GM21717 (cell line): ENCODE results near the gene CD74.

Experiments
- ATAC-seq: cut with Tn5 transposase; IDR thresholded peaks from one replicate; pipeline ENCODE4 v1.9.1; 2021; ENCODE audit warnings: mild to moderate bottlenecking, moderate library complexity; ENCODE audit not compliant: unreplicated experiment

Gene CD74

DNA sequence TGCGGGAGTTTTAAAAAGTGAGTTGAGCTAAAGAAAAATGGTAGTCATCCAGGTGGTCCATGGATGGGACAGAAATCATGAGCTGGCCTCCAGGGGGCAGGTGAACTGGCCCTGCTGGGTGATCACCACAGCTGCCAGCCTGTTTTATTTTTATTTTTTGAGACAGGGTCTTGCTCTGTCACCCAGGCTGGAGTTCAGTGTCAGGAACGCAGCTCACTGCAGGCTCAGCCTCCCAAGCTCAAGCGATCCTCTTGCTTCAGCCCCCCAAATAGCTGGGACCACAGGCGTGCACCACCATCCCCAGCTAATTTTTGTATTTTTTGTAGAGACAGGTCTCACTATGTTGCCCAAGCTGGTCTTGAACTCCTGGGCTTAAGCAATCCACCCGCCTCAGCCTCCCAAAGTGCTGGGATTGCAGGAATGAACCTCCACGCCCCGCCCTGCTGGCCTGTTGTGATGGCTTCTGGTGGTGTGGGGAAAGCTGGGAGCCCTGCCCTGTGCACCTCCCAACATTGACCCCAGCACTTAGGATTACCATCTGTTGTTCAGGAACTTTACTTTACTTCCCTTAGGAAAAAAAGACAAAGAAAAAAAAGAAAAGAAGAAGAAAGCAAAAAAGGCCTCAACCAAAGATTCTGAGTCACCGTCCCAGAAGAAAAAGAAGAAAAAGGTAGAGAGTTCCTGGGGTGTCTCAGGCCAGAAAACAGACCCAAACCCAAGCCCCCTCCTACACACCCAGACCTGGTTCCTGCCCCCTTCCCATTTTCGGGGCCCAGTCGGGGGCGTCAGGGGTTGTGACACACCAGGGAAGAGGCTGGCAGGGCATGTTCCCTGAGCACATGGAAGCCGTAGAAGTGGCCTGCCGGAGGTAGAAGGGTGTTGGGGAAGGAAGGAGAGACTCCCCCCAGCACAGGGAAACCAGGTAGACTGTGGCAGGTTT is 14.7 kb downstream of the CD74 start:
- ATAC-seq, result no peak

DNA sequence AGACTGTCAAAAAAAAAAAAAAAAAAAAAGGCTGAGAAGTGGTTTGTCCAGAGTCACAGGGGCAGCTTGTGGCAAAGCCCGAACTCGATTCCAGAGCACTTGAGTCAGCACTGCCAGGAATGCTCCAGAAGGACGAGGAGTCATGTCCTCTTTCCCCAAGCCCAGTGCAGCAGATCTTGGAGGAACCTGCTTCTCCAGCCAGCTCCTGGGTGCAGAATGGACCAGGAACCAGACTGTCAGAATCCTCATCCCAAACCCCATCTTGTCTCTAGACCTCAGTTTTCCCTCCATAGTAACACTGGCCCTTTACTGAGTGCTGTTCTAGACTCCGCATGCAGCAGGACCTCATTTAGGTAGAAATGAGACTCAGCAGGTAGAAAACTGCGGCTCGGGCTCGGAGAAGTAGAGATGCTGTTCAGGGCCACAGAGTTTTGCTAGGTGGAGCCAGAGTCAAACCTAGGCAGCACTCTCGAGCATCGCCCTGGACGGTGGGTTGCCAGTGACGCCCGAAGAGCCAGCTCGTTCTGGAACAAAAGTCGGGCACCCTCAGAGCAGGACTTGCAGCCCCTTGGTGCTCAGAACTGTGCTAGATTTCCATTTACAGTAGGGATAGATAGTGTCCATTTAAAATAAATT is 15.4 kb downstream of the CD74 start:
- ATAC-seq, result no peak

DNA sequence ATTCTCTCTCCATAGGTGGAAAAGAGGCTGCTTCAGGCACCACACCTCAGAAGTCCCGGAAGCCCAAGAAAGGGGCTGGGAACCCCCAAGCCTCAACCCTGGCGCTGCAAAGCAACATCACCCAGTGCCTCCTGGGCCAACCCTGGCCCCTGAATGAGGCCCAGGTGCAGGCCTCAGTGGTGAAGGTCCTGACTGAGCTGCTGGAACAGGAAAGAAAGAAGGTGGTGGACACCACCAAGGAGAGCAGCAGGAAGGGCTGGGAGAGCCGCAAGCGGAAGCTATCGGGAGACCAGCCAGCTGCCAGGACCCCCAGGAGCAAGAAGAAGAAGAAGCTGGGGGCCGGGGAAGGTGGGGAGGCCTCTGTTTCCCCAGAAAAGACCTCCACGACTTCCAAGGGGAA is 16.4 kb downstream of the CD74 start:
- ATAC-seq, result no peak

DNA sequence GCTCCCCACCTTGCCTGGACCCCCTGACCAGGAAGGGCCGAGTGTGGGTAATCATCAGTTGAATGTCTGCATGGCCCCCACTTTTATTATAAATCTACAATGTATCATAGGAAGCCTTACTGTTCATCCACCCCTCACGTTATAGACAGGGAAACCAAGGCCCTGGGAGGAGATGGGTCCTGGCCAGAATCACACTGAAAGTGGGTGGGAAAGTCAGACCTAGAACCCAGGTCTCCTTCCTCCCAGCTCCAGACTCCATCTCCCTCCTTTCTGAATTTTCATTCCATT is 17.1 kb downstream of the CD74 start:
- ATAC-seq, result no peak

DNA sequence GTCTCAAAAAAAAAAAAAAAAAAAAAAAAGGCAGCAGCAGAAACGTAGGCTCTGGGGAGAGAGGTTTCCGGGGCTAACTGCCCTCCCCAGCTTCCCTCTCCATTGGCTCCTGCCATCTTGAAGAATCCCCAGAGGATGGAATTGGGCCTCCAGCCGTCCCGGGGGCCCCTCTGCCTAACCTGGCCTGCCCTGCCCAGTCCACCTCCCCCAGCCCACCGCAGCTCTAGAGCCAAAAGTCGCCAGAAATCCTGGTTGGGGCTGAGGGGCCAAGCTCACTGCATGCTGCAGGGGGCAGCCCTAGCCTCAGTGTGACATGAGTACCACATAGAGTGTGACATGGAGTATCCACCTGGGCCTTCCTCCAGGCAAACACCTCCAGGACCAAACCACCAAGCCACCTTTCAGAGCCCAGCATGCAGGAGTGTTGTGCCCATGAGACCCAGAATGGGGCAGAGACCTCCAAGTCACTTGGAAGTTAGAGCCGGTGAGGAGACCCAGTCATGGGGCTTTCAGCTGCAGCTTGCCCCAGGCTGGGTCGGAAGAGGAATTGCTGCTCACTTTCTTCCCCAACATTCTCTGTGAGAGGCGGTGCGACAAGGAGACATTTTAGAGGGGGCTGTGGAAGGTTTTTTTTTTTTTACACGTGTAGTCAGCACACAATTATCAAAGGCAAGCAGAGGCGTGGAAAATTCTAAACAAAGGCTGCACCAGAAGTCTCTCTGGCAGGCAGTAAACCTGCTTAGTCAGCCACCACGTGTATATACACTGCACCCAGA is 17.6 kb downstream of the CD74 start:
- no peak for ATAC-seq

DNA sequence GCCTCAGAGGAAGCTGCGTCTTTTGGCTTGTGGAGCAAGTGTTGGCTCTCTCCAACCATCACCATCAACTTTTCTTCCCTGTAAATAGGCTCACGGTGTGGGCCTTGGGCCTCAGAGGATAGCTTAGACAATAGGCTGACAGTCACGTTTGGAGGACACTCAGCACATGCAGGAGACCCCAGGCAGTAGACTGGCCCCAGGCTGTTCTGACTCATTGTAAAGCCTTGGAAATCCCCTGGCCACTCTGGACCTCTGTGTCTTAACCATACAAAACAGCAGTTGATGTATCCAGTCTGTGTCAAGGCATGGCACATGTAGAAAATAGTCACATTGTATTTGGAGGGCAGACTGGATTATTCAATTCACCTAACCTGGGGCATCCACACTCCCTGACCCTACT is 18.6 kb downstream of the CD74 start:
- ATAC-seq, result no peak

DNA sequence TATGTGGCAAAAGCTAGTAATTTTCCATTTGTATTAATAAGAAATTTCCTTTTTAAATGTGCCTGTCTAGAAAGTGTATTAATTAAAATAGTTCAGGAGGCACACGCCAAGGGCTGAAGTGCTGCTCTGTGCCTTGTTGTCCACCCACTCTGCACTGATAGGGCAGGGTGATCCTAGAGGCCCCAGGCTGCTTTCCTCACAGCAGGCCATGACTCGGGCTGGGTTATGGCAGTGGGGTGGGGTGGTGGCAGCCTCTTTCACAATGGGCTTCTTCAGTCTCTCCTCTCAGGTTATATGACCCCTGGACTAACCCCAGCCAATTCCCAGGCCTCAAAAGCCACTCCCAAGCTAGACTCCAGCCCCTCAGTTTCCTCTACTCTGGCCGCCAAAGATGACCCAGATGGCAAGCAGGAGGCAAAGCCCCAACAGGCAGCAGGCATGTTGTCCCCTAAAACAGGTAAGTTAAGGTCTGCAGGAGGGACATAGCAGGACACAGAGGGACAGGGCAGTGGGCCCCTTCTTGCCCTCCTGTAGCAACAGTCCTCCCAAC is 19.5 kb downstream of the CD74 start:
- no peak for ATAC-seq

DNA sequence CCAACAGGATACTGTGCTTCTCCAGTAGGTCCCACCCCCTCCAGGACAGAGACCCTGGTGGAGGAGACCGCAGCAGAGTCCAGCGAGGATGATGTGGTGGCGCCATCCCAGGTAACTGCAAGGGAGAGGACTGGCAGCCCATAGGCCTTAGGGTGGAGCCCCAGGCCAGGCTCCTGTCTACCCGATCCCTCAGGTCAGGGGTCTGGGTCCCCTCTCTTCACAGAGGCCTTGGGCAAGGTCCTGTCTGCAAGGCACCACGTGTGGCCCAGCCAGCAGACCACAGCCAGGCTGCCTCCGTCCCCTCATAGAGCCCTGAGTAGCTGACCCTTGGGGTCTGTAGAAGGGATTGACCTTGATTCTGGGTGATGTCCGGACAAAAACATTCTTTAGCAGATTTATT is 20.0 kb downstream of the CD74 start:
- no peak for ATAC-seq

DNA sequence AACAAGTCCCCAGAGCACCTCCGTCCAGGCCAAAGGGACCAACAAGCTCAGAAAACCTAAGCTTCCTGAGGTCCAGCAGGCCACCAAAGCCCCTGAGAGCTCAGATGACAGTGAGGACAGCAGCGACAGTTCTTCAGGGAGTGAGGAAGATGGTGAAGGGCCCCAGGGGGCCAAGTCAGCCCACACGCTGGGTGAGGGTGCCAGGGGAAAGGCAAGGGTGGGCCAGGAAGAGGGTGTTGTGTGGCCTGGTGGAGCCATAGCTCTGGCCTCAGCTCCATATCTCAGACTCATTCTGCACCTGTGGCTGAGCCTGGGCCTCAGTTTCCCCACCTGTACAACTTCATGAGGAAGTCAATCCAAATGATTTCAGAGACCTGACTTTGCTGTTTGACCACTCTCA is 20.7 kb downstream of the CD74 start:
- no peak for ATAC-seq

DNA sequence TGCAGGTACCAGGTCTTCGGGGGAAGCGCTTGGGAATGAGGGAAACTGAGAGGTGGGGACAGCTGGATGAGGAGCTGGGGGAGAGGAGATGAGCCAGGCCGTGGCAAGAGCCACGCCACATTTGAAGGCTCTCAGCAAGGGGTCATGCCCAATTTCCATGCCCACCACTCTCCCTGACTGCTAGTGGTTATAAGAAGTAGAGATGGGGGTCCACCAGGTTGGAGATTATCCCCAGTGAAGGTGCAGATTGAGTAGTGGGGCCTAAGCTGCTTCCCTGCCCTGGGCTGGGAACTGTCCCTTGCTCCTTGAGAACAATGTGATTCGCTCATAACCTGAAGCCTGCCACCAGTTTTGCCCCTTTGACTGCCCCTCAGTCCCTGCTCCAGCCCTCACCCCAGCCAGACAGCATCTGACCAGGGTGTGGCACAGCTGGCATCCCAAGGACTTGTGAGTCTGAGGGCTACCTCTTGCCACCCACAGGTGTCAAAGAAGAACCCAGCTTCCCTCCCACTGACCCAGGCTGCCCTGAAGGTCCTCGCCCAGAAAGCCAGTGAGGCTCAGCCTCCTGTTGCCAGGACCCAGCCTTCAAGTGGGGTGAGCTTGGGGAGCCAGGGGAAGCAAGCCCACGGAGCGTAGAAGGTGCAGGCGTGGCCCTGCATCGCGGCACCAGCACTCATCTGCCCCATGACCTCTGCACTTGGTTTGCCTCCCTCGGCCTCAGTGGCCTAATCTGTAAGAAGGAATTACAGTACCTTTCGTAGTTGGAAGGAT is 21.5 kb downstream of the CD74 start:
- ATAC-seq, result no peak

DNA sequence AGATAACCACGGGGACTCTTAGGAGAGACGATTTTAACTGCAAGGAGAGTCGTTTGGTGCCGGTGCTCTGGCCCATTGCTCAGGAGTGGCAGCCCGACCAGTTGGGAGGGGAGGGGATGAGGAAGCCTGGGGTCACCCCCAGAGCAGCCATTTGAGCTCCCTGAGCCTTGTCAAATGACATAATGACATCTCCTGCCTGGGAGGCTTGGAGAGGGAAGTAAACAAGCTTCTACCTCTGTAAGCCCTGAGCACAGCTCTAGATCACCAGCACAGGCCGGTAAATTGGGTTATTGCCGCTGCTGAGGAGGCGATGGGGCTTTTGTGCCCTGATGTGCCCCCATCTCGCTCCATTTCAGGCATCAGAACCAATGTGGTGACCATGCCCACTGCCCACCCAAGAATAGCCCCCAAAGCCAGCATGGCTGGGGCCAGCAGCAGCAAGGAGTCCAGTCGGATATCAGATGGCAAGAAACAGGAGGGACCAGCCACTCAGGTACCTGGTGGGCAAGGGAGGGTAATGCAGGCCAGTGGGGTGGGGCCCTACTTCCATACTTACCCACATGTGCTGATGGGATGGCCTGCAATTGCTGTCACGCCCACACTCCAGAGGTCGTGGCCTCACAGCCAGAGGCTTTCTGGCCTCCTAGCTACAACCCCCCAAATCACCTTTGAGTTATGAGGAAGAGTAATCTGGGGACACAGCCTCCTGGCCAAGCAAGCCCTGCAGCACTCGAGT is 23.0 kb downstream of the CD74 start:
- no peak for ATAC-seq

DNA sequence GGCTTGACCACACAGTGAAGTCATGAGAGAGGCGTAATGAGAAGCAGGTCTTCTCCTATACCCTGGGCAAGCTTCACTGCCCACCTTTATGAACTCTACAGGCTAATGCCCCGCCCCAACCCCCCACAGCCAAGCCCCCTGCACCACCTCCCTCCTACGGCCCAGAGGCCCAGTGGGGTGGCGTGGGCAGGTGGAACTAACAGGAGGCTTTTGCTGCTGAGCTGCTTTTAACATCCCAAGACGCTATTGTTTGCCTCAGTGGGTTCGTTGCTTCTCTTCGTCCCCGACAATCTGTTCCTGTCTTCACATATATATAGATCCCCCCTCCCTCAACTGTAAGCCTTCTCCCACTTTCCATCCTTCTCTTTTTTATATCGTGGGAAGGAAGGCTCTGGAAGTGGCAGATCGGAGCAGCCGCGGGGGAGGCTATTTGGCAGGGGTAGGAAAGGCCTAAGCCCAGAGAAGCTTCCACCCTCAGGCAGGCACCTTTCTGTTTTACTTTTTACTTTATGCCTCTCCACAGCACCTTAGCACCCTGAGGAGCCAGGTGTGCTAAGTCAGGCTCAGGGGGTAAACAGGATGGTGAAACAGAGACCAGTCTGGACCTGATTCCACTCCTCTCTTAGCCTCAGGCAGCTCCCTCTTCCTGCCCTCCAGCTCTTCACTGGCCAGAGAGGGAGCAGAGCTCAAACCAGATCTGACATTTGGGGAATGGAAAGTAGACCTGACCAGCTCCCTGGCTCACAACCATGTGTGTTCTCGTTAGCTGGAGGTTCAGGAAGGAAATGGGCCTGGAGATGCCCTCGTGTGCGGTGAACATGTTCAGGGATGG is 26.5 kb downstream of the CD74 start:
- ATAC-seq, result no peak

DNA sequence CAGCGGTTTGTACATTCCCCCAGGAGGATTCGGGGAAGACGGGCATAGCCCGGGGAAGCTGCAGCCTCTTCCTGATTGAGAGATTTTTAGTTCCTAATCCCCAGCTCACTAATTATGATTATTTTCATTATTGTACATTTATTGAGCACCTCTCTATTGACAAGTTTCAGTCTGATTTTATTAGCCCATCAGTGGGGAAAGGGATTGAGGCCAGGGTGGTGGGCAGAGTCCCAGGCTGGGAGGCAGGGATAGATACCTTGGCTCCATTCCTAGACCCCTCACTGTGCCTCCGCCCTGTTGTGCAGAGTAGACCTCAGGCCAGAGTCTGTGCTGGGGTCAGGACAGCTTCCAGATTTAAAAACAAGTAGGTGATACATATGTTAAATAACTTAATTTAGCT is 28.0 kb downstream of the CD74 start:
- ATAC-seq, result no peak

DNA sequence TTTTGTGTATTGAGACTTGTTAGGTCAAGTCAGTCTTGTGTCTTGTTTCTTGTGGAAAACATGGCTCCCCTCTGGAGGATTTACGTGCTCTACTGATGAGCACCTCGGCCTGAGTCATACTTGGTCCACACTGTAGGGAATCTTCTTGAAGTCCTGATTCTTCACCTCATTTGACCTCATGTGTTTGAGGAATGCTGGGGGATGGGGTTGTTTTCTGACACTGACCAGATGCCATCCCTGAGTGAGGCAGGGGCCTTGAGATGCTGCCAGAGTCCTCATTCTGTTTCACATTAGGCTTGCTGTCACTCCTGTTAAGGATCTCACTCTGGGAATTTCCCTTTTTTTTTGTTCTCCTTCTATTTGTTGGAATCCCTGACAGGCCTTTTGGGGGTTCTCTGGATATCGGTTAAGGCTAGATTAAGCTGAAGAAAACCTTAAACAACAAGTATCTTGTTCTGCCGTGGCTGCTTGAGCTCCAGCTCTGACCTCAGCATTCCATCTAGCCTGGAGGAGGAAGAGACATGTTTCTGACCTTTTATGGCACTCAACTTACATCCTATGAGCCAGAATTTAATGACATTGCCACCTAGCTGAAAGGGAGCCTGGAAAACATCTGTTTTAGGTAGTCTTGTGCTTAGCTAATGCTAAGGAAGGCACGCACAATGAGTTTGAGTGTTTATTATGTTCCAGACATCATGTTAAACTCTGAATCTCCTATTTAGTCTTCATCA is 34.6 kb downstream of the CD74 start:
- ATAC-seq, result no peak

DNA sequence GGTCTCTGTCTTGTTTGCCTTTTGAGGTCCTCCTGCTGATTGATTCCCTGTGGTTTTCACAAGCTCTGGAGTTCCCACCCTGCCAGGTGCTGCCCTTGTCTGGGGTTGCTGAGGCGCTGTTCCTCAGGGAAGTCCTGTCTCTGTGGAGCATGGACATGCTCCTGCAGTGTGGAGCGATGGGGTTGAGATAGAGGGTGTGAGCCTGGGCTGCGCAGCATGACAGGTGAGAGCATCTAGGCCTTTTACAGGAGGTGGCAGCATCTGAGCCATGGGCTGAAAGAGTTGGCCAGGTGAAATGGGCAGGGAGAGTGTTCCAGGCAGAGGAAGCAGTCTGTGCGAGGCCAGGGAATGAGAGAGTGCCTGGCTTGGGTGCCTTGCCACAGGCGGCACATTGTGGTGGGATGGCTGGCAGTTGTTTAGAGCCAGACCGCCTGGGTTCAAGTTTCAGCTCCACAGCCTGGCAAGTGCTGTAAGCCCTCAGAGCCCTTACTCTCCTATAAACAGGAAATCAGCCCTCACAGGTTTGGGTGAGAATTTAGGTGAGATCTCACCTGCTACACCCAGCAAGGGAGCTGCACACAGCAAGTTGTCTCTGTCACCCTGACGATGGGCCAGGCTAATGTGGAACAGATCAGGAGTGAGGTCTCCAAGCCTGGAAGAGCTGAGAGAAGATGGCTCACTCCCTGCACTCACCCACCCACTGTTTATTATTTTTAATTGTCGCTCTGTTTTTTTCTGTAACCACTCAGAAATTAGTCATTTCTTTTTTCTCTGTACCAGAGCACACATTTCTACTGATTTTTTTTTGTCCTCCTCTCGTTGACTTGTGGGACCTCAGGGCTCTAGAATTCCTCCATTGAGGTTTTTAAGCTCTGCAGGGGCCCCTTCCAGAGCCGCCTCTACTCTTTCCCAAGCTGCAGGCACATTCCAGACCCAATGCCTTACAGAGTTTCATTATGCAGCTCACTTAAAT is 35.6 kb downstream of the CD74 start:
- no peak for ATAC-seq

DNA sequence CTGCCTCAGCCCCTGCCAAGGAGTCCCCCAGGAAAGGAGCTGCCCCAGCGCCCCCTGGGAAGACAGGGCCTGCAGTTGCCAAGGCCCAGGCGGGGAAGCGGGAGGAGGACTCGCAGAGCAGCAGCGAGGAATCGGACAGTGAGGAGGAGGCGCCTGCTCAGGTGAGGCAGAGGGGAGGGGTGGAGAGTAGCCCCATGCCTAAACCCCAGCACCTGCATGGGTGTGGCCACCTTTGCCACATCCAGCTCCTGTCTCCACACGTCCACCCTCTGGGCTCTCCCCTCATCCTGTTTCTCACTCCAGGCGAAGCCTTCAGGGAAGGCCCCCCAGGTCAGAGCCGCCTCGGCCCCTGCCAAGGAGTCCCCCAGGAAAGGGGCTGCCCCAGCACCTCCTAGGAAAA is 38.1 kb downstream of the CD74 start:
- ATAC-seq, result no peak

DNA sequence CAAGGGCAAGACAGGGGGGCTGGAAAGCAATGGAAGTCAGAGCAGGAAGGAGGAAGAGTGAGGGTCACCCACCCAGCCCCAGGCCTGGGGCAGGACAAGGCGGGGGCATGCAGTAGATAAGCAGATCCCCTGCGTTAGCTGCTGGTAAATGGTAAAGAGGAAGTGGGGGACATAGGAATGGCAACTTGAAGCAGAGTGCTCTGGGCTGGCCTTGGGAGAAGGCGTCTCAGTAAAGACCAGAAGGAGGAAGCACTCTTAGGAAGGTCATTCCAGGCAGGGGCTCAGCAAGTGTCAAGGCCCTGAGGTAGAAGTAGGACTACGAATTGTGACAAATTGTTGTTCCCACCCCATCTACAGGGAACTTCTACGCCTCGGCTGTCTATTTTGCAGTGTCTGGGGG is 40.1 kb downstream of the CD74 start:
- ATAC-seq, result no peak

DNA sequence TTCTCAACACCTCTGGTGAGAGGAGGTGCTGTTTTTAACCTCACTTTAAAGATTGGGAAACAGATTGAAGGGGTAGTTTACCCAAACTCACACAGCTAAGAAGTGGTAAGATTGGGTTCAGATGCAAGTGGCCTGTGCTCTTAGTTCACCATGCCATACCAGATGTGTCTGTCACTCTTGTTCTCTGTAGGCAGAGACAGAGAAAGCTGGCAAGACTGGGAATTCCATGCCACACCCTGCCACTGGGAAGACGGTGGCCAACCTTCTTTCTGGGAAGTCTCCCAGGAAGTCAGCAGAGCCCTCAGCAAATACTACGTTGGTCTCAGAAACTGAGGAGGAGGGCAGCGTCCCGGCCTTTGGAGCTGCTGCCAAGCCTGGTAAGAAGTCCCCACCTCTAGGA is 44.2 kb downstream of the CD74 start:
- no peak for ATAC-seq
